Astrocyte (in vitro differentiated cells and primary cell): ENCODE data around the gene GPR119. TPM values are rescaled to one million over a fixed set of nuclear protein-coding genes. Genes with fewer than 3 reads are reported as not detected.
A peak's percentile ranks its signal among the peaks of the same experiment; 100 is the strongest.

Experiments used
- DNase-seq: peaks from one replicate; pipeline ENCODE4 v3.0.0-alpha.2; 2010; ENCODE audit warnings: low read depth
- FAIRE-seq: peaks from 2 replicates; lab custom pipeline; 2011; peaks lifted over from hg19 to GRCh38; lab: Jason Lieb, UNC
- H2AFZ ChIP-seq: 2 replicates; pipeline ENCODE4 v1.6.0; 2012; ENCODE audit warnings: low read depth, low read length, inconsistent platforms
- H3K27ac ChIP-seq: 2 replicates; pipeline ENCODE4 v1.5.1; 2011; ENCODE audit warnings: low read depth, low read length, inconsistent platforms
- H3K27me3 ChIP-seq: 2 replicates; pipeline ENCODE4 v1.6.0; 2011; ENCODE audit warnings: low read length, inconsistent platforms; ENCODE audit not compliant: insufficient read depth
- H3K36me3 ChIP-seq: 2 replicates; pipeline ENCODE4 v1.5.1; 2011; ENCODE audit warnings: low read length, inconsistent platforms; ENCODE audit not compliant: insufficient read depth
- H3K4me1 ChIP-seq: 2 replicates; pipeline ENCODE4 v1.5.1; 2011; ENCODE audit warnings: low read length, inconsistent platforms; ENCODE audit not compliant: insufficient read depth
- H3K4me2 ChIP-seq: 2 replicates; pipeline ENCODE4 v1.6.0; 2012; ENCODE audit warnings: low read length, inconsistent platforms
- H3K4me3 ChIP-seq: 2 replicates; pipeline ENCODE4 v1.5.1; 2011; ENCODE audit warnings: low read depth, mild to moderate bottlenecking, low read length, inconsistent platforms; ENCODE audit not compliant: insufficient read depth
- H3K79me2 ChIP-seq: 2 replicates; pipeline ENCODE4 v1.6.0; 2012; ENCODE audit warnings: mild to moderate bottlenecking, low read length, inconsistent platforms; ENCODE audit not compliant: insufficient read depth
- H3K9ac ChIP-seq: 2 replicates; pipeline ENCODE4 v1.6.0; 2012; ENCODE audit warnings: mild to moderate bottlenecking, low read length, inconsistent platforms
- H3K9me3 ChIP-seq: 2 replicates; pipeline ENCODE4 v1.5.1; 2012; ENCODE audit warnings: low read depth, mild to moderate bottlenecking, low read length, inconsistent platforms; ENCODE audit not compliant: insufficient read depth
- H4K20me1 ChIP-seq: 2 replicates; pipeline ENCODE4 v1.6.0; 2012; ENCODE audit warnings: low read length, inconsistent platforms; ENCODE audit not compliant: insufficient read depth
- H3K27ac Mint-ChIP-seq: one replicate; pipeline ENCODE4 v1.8.0; 2021; ENCODE audit warnings: mild to moderate bottlenecking, mixed read lengths; ENCODE audit not compliant: unreplicated experiment
- H3K27me3 Mint-ChIP-seq: one replicate; pipeline ENCODE4 v1.8.0; 2021; ENCODE audit warnings: low read depth, mixed read lengths; ENCODE audit not compliant: unreplicated experiment
- H3K36me3 Mint-ChIP-seq: one replicate; pipeline ENCODE4 v1.8.0; 2021; ENCODE audit warnings: low read depth, mixed read lengths; ENCODE audit not compliant: unreplicated experiment
- H3K4me1 Mint-ChIP-seq: one replicate; pipeline ENCODE4 v1.8.0; 2021; ENCODE audit warnings: low read depth, mixed read lengths; ENCODE audit not compliant: unreplicated experiment
- H3K4me3 Mint-ChIP-seq: one replicate; pipeline ENCODE4 v1.8.0; 2021; ENCODE audit warnings: mild to moderate bottlenecking, moderate library complexity, mixed read lengths; ENCODE audit not compliant: unreplicated experiment
- H3K9me3 Mint-ChIP-seq: one replicate; pipeline ENCODE4 v1.8.0; 2021; ENCODE audit warnings: mild to moderate bottlenecking, mixed read lengths; ENCODE audit not compliant: unreplicated experiment
- CTCF ChIP-seq: IDR thresholded peaks from 2 replicates; pipeline ENCODE4 v1.5.1; 2011; ENCODE audit warnings: low read depth, mild to moderate bottlenecking, inconsistent platforms, low read length, moderate library complexity; ENCODE audit not compliant: insufficient read depth
- EZH2 ChIP-seq: IDR thresholded peaks from 2 replicates; pipeline ENCODE4 v1.6.1; 2012; ENCODE audit warnings: mild to moderate bottlenecking, low read length, inconsistent platforms; ENCODE audit not compliant: insufficient read depth
- total RNA-seq: library from RNA; stranded (reverse); gene quantifications from 2 replicates; pipeline ENCODE4 v1.2.1, GENCODE V29; 2021

The GPR119 gene
- total RNA-seq, 1 donor from 2014 or later, result not detected

DNA sequence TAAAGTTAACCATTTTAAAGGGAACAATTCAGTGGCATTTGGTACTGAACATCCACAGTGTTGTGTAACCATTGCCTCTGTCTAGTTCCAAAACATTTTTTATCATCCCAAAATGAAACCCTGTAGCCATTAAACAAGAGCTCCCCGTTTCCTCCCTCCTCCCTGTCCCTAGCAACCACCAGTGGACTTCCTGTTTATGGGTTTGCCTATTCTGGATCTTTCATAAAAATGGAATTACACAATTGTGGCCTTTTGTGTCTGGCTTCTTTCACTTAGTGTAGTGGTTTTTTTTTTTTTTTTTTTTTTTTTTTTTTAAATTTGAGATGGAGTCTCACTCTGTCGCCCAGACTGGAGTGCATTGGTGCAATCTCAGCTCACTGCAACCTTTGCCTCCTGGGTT, 27.9 kb upstream of the GPR119 start:
- Histone ChIP-seq H2AFZ (no peak overlapping the region), H3K4me3 (no peak overlapping the region), H3K4me2 (no peak overlapping the region), H3K9ac (no peak overlapping the region), H3K27me3 (no peaks in the 10 kb centered on the region), H3K4me1 (no peaks in the 10 kb centered on the region), H3K79me2 (no peaks in the 10 kb centered on the region), H3K36me3 (peaks cover 7% of the 10 kb centered on the region), H4K20me1 (no peaks in the 10 kb centered on the region), H3K9me3 (no peaks in the 10 kb centered on the region), H3K27ac (no peak overlapping the region)
- FAIRE-seq (no peak), DNase-seq (no peak)
- Mint-ChIP-seq H3K27ac (no peak overlapping the region), H3K36me3 (no peaks in the 10 kb centered on the region), H3K9me3 (no peaks in the 10 kb centered on the region), H3K4me1 (no peaks in the 10 kb centered on the region), H3K4me3 (no peak overlapping the region), H3K27me3 (no peaks in the 10 kb centered on the region)
- TF ChIP-seq EZH2 (no peak), CTCF (no peak)

- H3K27me3 Mint-ChIP-seq, result peaks cover 8% of the 10 kb centered on the region
- no peak overlapping the region for H3K27ac Mint-ChIP-seq
- peaks cover 30% of the 10 kb centered on the region for H3K79me2 ChIP-seq
- H3K4me2 ChIP-seq, result peak overlapping the region; percentile 89
- no peaks in the 10 kb centered on the region for H3K27me3 ChIP-seq
- H3K36me3 Mint-ChIP-seq, result peaks cover 2% of the 10 kb centered on the region
- peaks cover 4% of the 10 kb centered on the region for H3K4me1 ChIP-seq
- FAIRE-seq, result no peak
- H3K4me1 Mint-ChIP-seq, result no peaks in the 10 kb centered on the region
- H3K27ac ChIP-seq, result peak overlapping the region; percentile 42
- H4K20me1 ChIP-seq, result no peaks in the 10 kb centered on the region
- H3K4me3 Mint-ChIP-seq, result peak overlapping the region; percentile 93
- DNase-seq, result no peak
- H3K9me3 Mint-ChIP-seq, result no peaks in the 10 kb centered on the region
- no peak for TF ChIP-seq EZH2
- TF ChIP-seq CTCF, result no peak
- H3K9ac ChIP-seq, result peak overlapping the region; percentile 83
- H2AFZ ChIP-seq, result peak overlapping the region; percentile 75
- no peaks in the 10 kb centered on the region for H3K9me3 ChIP-seq
- H3K36me3 ChIP-seq, result no peaks in the 10 kb centered on the region
- H3K4me3 ChIP-seq, result peak overlapping the region; percentile 82
Observed at GRCh38 chrX:130402208-130402684, 16.8 kb upstream of the GPR119 start.

DNA sequence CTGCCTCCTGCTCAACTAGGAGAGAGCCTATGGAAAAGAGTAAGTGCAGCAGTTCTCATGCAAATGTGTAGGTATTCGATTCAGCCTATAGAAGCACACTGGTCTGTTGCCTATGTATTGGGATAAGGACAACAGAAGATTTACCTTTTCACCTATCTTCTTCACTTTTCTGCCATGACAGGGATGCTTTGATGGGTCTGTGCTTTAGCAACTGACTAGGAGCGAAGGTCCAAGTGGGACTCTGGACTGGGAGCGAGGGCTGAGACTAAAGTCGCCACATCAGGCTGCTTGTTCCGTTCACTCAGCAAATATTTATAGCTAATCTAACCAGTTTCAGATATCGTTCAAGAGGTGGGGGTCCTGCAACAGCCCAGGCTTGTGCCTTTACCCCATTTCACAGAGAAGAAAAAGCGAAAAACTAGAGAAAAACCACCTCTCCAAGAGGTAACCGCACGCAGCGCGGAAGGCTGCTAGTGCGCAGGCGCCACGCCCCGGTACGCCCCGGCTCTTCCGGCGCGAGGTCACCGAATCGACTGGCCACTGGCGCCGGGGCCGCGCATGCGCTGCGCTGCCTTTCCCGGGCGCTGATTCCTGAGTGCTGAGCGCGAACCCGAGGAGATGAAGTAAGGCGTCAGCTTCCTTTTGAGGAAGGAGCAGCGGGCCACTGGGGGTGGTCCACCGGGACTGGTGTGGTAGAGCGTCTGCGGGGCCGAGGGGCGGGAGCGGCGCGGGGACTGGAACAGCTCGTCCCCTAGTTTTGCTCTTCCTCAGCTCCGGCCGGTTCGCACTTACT, 16.1 kb upstream of the GPR119 start, which contains the start of gene RBMX2:
Gene RBMX2 (plus strand): TSS at position 573 of the 793 bp plus-strand sequence. CDS start 46 bp downstream, at position 619.
- H3K27me3 Mint-ChIP-seq, result peaks cover 8% of the 10 kb centered on the region
- Histone ChIP-seq H3K27ac (peak within 1 kb of the TSS; percentile 72), H2AFZ (peak within 1 kb of the TSS; percentile 83), H4K20me1 (no peaks in the 10 kb centered on the region), H3K79me2 (peaks cover 30% of the 10 kb centered on the region), H3K4me2 (peak within 1 kb of the TSS; percentile 89), H3K4me3 (peak within 1 kb of the TSS; percentile 82), H3K9ac (peak within 1 kb of the TSS; percentile 83), H3K4me1 (peaks cover 4% of the 10 kb centered on the region), H3K36me3 (no peaks in the 10 kb centered on the region), H3K9me3 (no peaks in the 10 kb centered on the region), H3K27me3 (no peaks in the 10 kb centered on the region)
- DNase-seq, result peak; percentile 39
- TF ChIP-seq CTCF (no peak), EZH2 (no peak)
- H3K36me3 Mint-ChIP-seq, result peaks cover 2% of the 10 kb centered on the region
- H3K27ac Mint-ChIP-seq, result peak within 1 kb of the TSS; percentile 87
- H3K4me1 Mint-ChIP-seq, result no peaks in the 10 kb centered on the region
- peak; percentile 9 for FAIRE-seq
- H3K9me3 Mint-ChIP-seq, result no peaks in the 10 kb centered on the region
- peak within 1 kb of the TSS; percentile 93 for H3K4me3 Mint-ChIP-seq
